Endodermal cell (in vitro differentiated cells): ENCODE data around the gene PADI2. TPM values are rescaled to one million over a fixed set of nuclear protein-coding genes. Genes with fewer than 3 reads are reported as not detected.

ENCODE experiments used
- DNase-seq: peaks from one replicate; pipeline ENCODE4 v3.0.0-alpha.2; 2017
- H3K27ac ChIP-seq: 2 replicates; pipeline ENCODE4 v1.5.1; 2013; ENCODE audit warnings: mild to moderate bottlenecking, low read depth, low read length, moderate library complexity
- H3K27me3 ChIP-seq: 2 replicates; pipeline ENCODE4 v1.6.1; 2013; ENCODE audit warnings: mild to moderate bottlenecking, low read length, moderate library complexity; ENCODE audit not compliant: insufficient read depth, control insufficient read depth, poor library complexity, severe bottlenecking
- H3K36me3 ChIP-seq: 2 replicates; pipeline ENCODE4 v1.7.0; 2013; ENCODE audit warnings: mild to moderate bottlenecking, low read length, moderate library complexity; ENCODE audit not compliant: control insufficient read depth, insufficient read depth
- H3K4me1 ChIP-seq: one replicate; pipeline ENCODE4 v1.7.0; 2013; ENCODE audit warnings: low read length; ENCODE audit not compliant: control insufficient read depth, insufficient read depth
- H3K4me3 ChIP-seq: 2 replicates; pipeline ENCODE4 v1.5.1; 2013; ENCODE audit warnings: mild to moderate bottlenecking, low read length, moderate library complexity
- H3K9ac ChIP-seq: 2 replicates; pipeline ENCODE4 v1.6.1; 2013; ENCODE audit warnings: mild to moderate bottlenecking, low read length, moderate library complexity; ENCODE audit not compliant: poor library complexity, severe bottlenecking; ENCODE audit errors: extremely low read depth
- H3K9me3 ChIP-seq: 2 replicates; pipeline ENCODE4 v1.6.1; 2013; ENCODE audit warnings: mild to moderate bottlenecking, low read length, moderate library complexity; ENCODE audit not compliant: control insufficient read depth
- H3K27ac Mint-ChIP-seq: 2 replicates; pipeline ENCODE4 v1.8.0; 2020; ENCODE audit warnings: mixed read lengths
- H3K27me3 Mint-ChIP-seq: 2 replicates; pipeline ENCODE4 v1.8.0; 2021; ENCODE audit warnings: mild to moderate bottlenecking, mixed read lengths; ENCODE audit not compliant: insufficient read depth
- H3K36me3 Mint-ChIP-seq: 2 replicates; pipeline ENCODE4 v1.8.0; 2020; ENCODE audit warnings: low read depth, mixed read lengths
- H3K4me1 Mint-ChIP-seq: 2 replicates; pipeline ENCODE4 v1.8.0; 2020; ENCODE audit warnings: mixed read lengths
- H3K4me3 Mint-ChIP-seq: 2 replicates; pipeline ENCODE4 v1.8.0; 2020; ENCODE audit warnings: mild to moderate bottlenecking, moderate library complexity, mixed read lengths
- H3K9me3 Mint-ChIP-seq: 2 replicates; pipeline ENCODE4 v1.8.0; 2020; ENCODE audit warnings: mild to moderate bottlenecking, mixed read lengths
- WGBS, 2 experiments: methylation state at CpG; one replicate each; pipeline versions ENCODE4 v1.1.5 to v1.1.7; 2013; ENCODE audit warnings: missing lambda C conversion rate in 2 of 2, mixed read lengths in 1 of 2; ENCODE audit not compliant: insufficient coverage in 1 of 2, insufficient read length in 1 of 2; 5-methylcytosine and 5-hydroxymethylcytosine counted together
- total RNA-seq, 2 donors: library from RNA; stranded (reverse); fragmentation: NEBNext Ultra II Directional in 1 of 2; extraction: Animal tissue kit (Norgen Biotek cat#: 25700) in 1 of 2; gene quantifications; 2 replicates in 1 of 2; 3 replicates in 1 of 2; pipeline ENCODE4 v1.2.1, GENCODE V29; 2021
- TF ChIP-seq, protein P1 (sequence below): fragments of 200-600 bp; sonication (generic); conservative IDR thresholded peaks from 2 replicates; pipeline ENCODE4 v1.5.0; 2021; ENCODE audit warnings: antibody characterized with exemption, mild to moderate bottlenecking

PADI2 gene
- total RNA-seq, 2 donors from 2014 or later: 2.0 to 2.7 TPM

GRCh38 chr1:17069452-17070162 lies 49.6 kb downstream of the PADI2 start:
- DNase-seq: no peak
- Mint-ChIP-seq H3K27ac (no peak overlapping the region), H3K4me3 (no peak overlapping the region), H3K4me1 (no peaks in the 10 kb centered on the region), H3K9me3 (peaks cover 13% of the 10 kb centered on the region), H3K27me3 (no peaks in the 10 kb centered on the region), H3K36me3 (no peaks in the 10 kb centered on the region)
- no peaks in the 10 kb centered on the region for H3K4me1 ChIP-seq
- peaks cover 13% of the 10 kb centered on the region for H3K9me3 ChIP-seq
- WGBS, 2 experiments: 83 to 92% methylated on average over 6 of the region's 6 CpGs
- no peaks in the 10 kb centered on the region for H3K36me3 ChIP-seq
- TF ChIP-seq, protein P1, sequence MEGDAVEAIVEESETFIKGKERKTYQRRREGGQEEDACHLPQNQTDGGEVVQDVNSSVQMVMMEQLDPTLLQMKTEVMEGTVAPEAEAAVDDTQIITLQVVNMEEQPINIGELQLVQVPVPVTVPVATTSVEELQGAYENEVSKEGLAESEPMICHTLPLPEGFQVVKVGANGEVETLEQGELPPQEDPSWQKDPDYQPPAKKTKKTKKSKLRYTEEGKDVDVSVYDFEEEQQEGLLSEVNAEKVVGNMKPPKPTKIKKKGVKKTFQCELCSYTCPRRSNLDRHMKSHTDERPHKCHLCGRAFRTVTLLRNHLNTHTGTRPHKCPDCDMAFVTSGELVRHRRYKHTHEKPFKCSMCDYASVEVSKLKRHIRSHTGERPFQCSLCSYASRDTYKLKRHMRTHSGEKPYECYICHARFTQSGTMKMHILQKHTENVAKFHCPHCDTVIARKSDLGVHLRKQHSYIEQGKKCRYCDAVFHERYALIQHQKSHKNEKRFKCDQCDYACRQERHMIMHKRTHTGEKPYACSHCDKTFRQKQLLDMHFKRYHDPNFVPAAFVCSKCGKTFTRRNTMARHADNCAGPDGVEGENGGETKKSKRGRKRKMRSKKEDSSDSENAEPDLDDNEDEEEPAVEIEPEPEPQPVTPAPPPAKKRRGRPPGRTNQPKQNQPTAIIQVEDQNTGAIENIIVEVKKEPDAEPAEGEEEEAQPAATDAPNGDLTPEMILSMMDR: no peak
- H3K4me3 ChIP-seq: no peak overlapping the region
- no peak overlapping the region for H3K27ac ChIP-seq
- no peaks in the 10 kb centered on the region for H3K27me3 ChIP-seq
- no peak overlapping the region for H3K9ac ChIP-seq

DNA sequence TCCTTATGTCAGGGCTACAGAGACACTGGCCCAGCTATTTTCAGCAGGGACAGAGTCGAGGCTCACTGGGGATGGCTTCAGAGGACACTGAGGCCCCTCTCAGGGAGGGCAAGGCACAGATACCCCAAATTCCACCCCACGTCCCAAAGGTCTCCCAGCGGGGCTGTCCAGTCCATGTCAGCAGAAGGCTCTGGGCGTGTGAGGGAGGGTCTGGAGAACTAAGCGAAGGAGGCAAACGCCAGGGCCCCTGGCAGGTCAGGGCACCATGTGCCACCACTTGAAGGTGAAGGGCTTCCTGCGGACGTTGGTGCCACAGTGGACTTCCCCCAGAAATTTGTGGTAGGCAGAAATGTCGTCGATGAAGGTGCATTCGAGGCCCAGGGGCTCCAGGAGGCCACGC lies 50.5 kb downstream of the PADI2 start:
- Mint-ChIP-seq H3K36me3 (no peaks in the 10 kb centered on the region), H3K27me3 (no peaks in the 10 kb centered on the region), H3K4me1 (peaks cover 5% of the 10 kb centered on the region), H3K9me3 (peaks cover 19% of the 10 kb centered on the region), H3K4me3 (no peak overlapping the region), H3K27ac (no peak overlapping the region)
- TF ChIP-seq, protein P1: no peak
- Histone ChIP-seq H3K9ac (no peak overlapping the region), H3K4me1 (no peaks in the 10 kb centered on the region), H3K36me3 (no peaks in the 10 kb centered on the region), H3K27me3 (no peaks in the 10 kb centered on the region), H3K9me3 (peaks cover 15% of the 10 kb centered on the region), H3K4me3 (no peak overlapping the region), H3K27ac (no peak overlapping the region)
- WGBS, 2 experiments: 76 to 98% methylated on average over 6 to 12 of the region's 12 CpGs
- DNase-seq: no peak

DNA sequence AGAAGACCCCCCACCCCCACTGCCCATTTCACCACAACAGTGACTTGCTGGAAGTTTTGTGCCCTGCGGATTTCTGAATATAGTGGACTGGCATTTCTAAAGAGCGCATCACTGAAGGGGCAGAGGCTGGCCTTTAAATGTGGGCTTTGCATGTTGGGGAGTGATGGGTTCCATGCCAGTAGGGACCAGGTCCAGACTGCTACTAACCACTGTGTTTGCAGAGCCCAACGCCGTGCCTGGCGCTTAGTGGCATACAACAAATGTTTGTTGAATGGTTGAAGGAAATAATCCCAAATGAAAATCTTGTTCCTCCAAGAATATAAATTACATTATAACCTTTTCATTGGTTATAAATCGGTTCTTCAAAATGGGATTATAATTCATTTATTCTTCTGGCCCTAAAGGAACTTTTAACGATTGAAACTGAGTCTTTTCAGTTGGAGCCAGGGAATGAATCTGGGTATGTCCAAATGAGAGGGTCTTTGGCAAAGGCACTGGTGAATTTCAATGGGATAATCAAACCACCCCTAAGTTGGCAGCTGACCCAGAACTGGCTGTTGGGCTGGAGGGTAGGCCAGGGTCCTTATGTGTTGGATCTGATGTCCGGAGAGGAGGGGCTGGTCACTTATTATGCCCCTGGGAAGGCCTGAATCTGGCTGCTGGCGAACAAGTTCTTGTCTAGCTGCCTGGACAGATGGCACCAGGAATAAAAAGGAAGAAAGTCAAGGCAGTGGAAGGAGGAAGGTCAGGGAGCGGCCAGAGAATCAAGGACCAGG lies 51.6 kb downstream of the PADI2 start:
- Mint-ChIP-seq H3K36me3 (no peaks in the 10 kb centered on the region), H3K4me3 (no peak overlapping the region), H3K27ac (peak overlapping the region; percentile 2), H3K4me1 (peaks cover 13% of the 10 kb centered on the region), H3K27me3 (no peaks in the 10 kb centered on the region), H3K9me3 (peaks cover 19% of the 10 kb centered on the region)
- no peak for DNase-seq
- no peaks in the 10 kb centered on the region for H3K27me3 ChIP-seq
- no peak overlapping the region for H3K4me3 ChIP-seq
- no peak overlapping the region for H3K27ac ChIP-seq
- TF ChIP-seq, protein P1: no peak
- peaks cover 15% of the 10 kb centered on the region for H3K9me3 ChIP-seq
- 76 to 81% methylated on average over 5 to 9 of the region's 10 CpGs for WGBS, 2 experiments
- H3K36me3 ChIP-seq: no peaks in the 10 kb centered on the region
- peaks cover 5% of the 10 kb centered on the region for H3K4me1 ChIP-seq
- H3K9ac ChIP-seq: no peak overlapping the region
